ENCODE results near the gene RASGEF1C.

RASGEF1C gene

GRCh38 chr5:180230017-180230416 lies 21.0 kb upstream of the RASGEF1C start:
- Histone ChIP-seq H3K4me3 (ENCODE audit: low read depth in 1 of 2, low read length in 1 of 2) (no peak overlapping the region), H3K27ac (no peak overlapping the region), H3K9me3 (peaks cover 3% of the 10 kb centered on the region), H3K4me1 (ENCODE audit: control insufficient read depth in 1 of 2, insufficient read depth in 1 of 2, low read depth in 1 of 2, low read length in 1 of 2) (no peaks in the 10 kb centered on the region), H3K36me3 (peaks cover 25% of the 10 kb centered on the region), H3K27me3 (no peaks in the 10 kb centered on the region)
- no peak for TF ChIP-seq CTCF (IDR thresholded peaks at IDR 0.05)

GRCh38 chr5:180222056-180222455 lies 13.0 kb upstream of the RASGEF1C start:
- Histone ChIP-seq H3K9me3 (peaks cover 7% of the 10 kb centered on the region), H3K4me3 (ENCODE audit: low read depth in 1 of 2, low read length in 1 of 2) (no peak overlapping the region), H3K36me3 (no peaks in the 10 kb centered on the region), H3K27me3 (no peaks in the 10 kb centered on the region), H3K4me1 (ENCODE audit: control insufficient read depth in 1 of 2, insufficient read depth in 1 of 2, low read depth in 1 of 2, low read length in 1 of 2) (no peaks in the 10 kb centered on the region), H3K27ac (no peak overlapping the region)
- no peak for TF ChIP-seq CTCF (IDR thresholded peaks at IDR 0.05)

- H3K9me3 ChIP-seq = peaks cover 4% of the 10 kb centered on the region
- no peak overlapping the region for H3K27ac ChIP-seq
- H3K4me3 ChIP-seq (ENCODE audit: low read depth in 1 of 2, low read length in 1 of 2) = no peak overlapping the region
- no peaks in the 10 kb centered on the region for H3K36me3 ChIP-seq
- H3K27me3 ChIP-seq = peaks cover 10% of the 10 kb centered on the region
- H3K4me1 ChIP-seq (ENCODE audit: control insufficient read depth in 1 of 2, insufficient read depth in 1 of 2, low read depth in 1 of 2, low read length in 1 of 2) = no peaks in the 10 kb centered on the region
- no peak for TF ChIP-seq CTCF (IDR thresholded peaks at IDR 0.05)
These were observed 8.8 kb upstream of the RASGEF1C start for GRCh38 chr5:180217797-180218196.

- H3K36me3 ChIP-seq = no peaks in the 10 kb centered on the region
- TF ChIP-seq CTCF (IDR thresholded peaks at IDR 0.05) = no peak
- H3K4me1 ChIP-seq (ENCODE audit: control insufficient read depth in 1 of 2, insufficient read depth in 1 of 2, low read depth in 1 of 2, low read length in 1 of 2) = no peaks in the 10 kb centered on the region
- H3K27ac ChIP-seq = no peak overlapping the region
- H3K4me3 ChIP-seq (ENCODE audit: low read depth in 1 of 2, low read length in 1 of 2) = no peak overlapping the region
- H3K9me3 ChIP-seq = peaks cover under 1% of the 10 kb centered on the region
- peaks cover 21% of the 10 kb centered on the region for H3K27me3 ChIP-seq
These were observed 7.7 kb upstream of the RASGEF1C start for GRCh38 chr5:180216646-180217171.

GRCh38 chr5:180215783-180216630 lies 7.0 kb upstream of the RASGEF1C start:
- Histone ChIP-seq H3K27ac (no peak overlapping the region), H3K27me3 (peaks cover 28% of the 10 kb centered on the region), H3K9me3 (no peaks in the 10 kb centered on the region), H3K36me3 (no peaks in the 10 kb centered on the region), H3K4me1 (ENCODE audit: control insufficient read depth in 1 of 2, insufficient read depth in 1 of 2, low read depth in 1 of 2, low read length in 1 of 2) (no peaks in the 10 kb centered on the region), H3K4me3 (ENCODE audit: low read depth in 1 of 2, low read length in 1 of 2) (no peak overlapping the region)
- no peak for TF ChIP-seq CTCF (IDR thresholded peaks at IDR 0.05)
